Kidney (tissue), 22 donors: ENCODE results near the gene LACRT. TPM values are rescaled to one million over a fixed set of nuclear protein-coding genes. Genes with fewer than 3 reads are reported as not detected.

Experiments
- DNase-seq, 5 donors: peaks; one replicate each; pipeline ENCODE4 v3.0.0-alpha.2; 2013 to 2020
- FAIRE-seq: peaks from 2 replicates; lab custom pipeline; 2012; peaks lifted over from hg19 to GRCh38; lab: Jason Lieb, UNC
- H3K27ac ChIP-seq, 2 donors: one replicate each; pipeline ENCODE4 v1.7.0; 2013; ENCODE audit warnings: low read depth in 2 of 2, low read length in 2 of 2, inconsistent platforms in 1 of 2
- H3K27me3 ChIP-seq: one replicate; pipeline ENCODE4 v1.7.1; 2013; ENCODE audit warnings: low read length, inconsistent platforms; ENCODE audit not compliant: control insufficient read depth, insufficient read depth
- H3K36me3 ChIP-seq, 3 donors: one replicate each; pipeline versions ENCODE4 v1.7.0 to v1.7.1; 2013; ENCODE audit warnings: low read length in 3 of 3, control low read depth in 1 of 3, inconsistent platforms in 1 of 3; ENCODE audit not compliant: insufficient read depth in 3 of 3, control insufficient read depth in 2 of 3
- H3K4me1 ChIP-seq, 3 donors: one replicate each; pipeline versions ENCODE4 v1.7.0 to v1.7.1; 2013; ENCODE audit warnings: low read length in 3 of 3, inconsistent platforms in 1 of 3, low read depth in 1 of 3; ENCODE audit not compliant: control insufficient read depth in 2 of 3, insufficient read depth in 2 of 3
- H3K4me3 ChIP-seq, 3 donors: one replicate each; pipeline versions ENCODE4 v1.7.0 to v1.8.1; 2013; ENCODE audit warnings: low read length in 3 of 3, control low read depth in 1 of 3, inconsistent platforms in 1 of 3
- H3K9ac ChIP-seq, 3 donors: one replicate each; pipeline versions ENCODE4 v1.7.0 to v1.7.1; 2013; ENCODE audit warnings: low read length in 3 of 3, control low read depth in 1 of 3, inconsistent platforms in 1 of 3
- H3K9me3 ChIP-seq, 3 donors: one replicate each; pipeline versions ENCODE4 v1.7.0 to v1.7.1; 2013; ENCODE audit warnings: low read length in 3 of 3, control low read depth in 1 of 3, inconsistent platforms in 1 of 3; ENCODE audit not compliant: control insufficient read depth in 2 of 3, insufficient read depth in 1 of 3
- intact Hi-C: fragments of 100-400 bp; cut with DNase I; formaldehyde crosslinking; loops from one replicate; pipeline ENCODE4 v1.11.1; 2022
- long read RNA-seq, 10 donors: library from polyadenylated mRNA in 1 of 10; unstranded in 1 of 10; transcript quantifications; one replicate each; pipeline ENCODE4 v2.0.0 and lab custom pipeline, GENCODE V29; 2021 to 2026
- polyA plus RNA-seq: library from polyadenylated mRNA; stranded (reverse); fragments of 350-450 nt; fragmentation: Illumina TruSeq; extraction: RNeasy Lipid Tissue Mini Kit (QIAGEN cat#74804); gene quantifications from one replicate; pipeline ENCODE4 v1.2.3, GENCODE V29; 2014; ENCODE audit warnings: low read depth, low replicate concordance; ENCODE audit not compliant: insufficient read depth
- total RNA-seq: library from RNA; stranded (reverse); fragmentation: NEBNext Ultra II Directional; extraction: Animal tissue kit (Norgen Biotek cat#: 25700); gene quantifications from one replicate; pipeline ENCODE4 v1.2.1, GENCODE V29; 2021
- TF ChIP-seq, protein P1 (sequence below): IDR thresholded peaks from 3 replicates; pipeline ENCODE4 v1.5.1; 2012; ENCODE audit warnings: mild to moderate bottlenecking, moderate library complexity, borderline replicate concordance; ENCODE audit not compliant: insufficient read depth; ENCODE audit errors: extremely low read depth
- donor health status: control.
- donor health status: control.
- donor health status: control.
- donor health status: control.
- donor health status: control.
- donor health status: DM: yes; HTN: yes; CAD: no.
- donor health status: Normal renal cell carcinoma (clear cell type).

The LACRT gene, protein sequence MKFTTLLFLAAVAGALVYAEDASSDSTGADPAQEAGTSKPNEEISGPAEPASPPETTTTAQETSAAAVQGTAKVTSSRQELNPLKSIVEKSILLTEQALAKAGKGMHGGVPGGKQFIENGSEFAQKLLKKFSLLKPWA
- total RNA-seq (not detected), polyA plus RNA-seq (not detected)
- long read RNA-seq, donor 1, result 0 reads
- long read RNA-seq, donor 2, result 0 reads
- long read RNA-seq, donor 3, result 0 reads
- long read RNA-seq, donor 4, result 0 reads
- long read RNA-seq, donor 5, result 0 reads
- long read RNA-seq, donor 6, result 0 reads
- long read RNA-seq, donor 7, result 0 reads
- long read RNA-seq, donor 8, result 0 reads
- long read RNA-seq, donor 9, result 0 reads
- long read RNA-seq, donor 10, result 0 reads

DNA sequence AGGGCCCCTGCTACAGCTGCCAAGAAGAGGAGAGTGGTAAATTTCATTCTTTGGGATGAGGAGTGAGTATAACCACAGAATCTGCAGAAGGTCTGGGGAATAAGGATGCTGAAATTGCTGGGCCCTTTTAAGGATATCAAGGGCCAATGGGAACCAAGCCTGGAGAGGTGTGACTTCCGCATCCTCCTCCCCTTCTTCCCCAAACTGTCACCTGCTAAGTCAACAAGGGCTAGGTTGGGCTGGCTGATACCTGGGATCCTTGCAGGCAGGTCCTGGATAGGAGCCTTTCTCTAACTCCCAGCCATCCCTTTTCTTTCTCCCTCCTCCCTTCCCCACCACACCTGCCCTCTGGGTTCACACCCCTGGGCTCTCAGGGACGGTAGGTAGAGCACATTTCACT, at the start of gene LACRT:
Gene LACRT, minus strand, starts transcription at position 101 of the 400 bp plus-strand sequence. Its CDS starts 54 bp downstream, at position 47.
- DNase-seq, result no peak
- Histone ChIP-seq H3K9me3 (no peaks in the 10 kb centered on the region), H3K27ac (no peak within 1 kb of the TSS), H3K9ac (no peak within 1 kb of the TSS), H3K27me3 (no peaks in the 10 kb centered on the region), H3K4me3 (no peak within 1 kb of the TSS), H3K4me1 (no peaks in the 10 kb centered on the region), H3K36me3 (no peaks in the 10 kb centered on the region)
- FAIRE-seq, result no peak
- intact Hi-C loops, result no loop called here
- TF ChIP-seq, protein P1, sequence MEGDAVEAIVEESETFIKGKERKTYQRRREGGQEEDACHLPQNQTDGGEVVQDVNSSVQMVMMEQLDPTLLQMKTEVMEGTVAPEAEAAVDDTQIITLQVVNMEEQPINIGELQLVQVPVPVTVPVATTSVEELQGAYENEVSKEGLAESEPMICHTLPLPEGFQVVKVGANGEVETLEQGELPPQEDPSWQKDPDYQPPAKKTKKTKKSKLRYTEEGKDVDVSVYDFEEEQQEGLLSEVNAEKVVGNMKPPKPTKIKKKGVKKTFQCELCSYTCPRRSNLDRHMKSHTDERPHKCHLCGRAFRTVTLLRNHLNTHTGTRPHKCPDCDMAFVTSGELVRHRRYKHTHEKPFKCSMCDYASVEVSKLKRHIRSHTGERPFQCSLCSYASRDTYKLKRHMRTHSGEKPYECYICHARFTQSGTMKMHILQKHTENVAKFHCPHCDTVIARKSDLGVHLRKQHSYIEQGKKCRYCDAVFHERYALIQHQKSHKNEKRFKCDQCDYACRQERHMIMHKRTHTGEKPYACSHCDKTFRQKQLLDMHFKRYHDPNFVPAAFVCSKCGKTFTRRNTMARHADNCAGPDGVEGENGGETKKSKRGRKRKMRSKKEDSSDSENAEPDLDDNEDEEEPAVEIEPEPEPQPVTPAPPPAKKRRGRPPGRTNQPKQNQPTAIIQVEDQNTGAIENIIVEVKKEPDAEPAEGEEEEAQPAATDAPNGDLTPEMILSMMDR, result no peak

DNA sequence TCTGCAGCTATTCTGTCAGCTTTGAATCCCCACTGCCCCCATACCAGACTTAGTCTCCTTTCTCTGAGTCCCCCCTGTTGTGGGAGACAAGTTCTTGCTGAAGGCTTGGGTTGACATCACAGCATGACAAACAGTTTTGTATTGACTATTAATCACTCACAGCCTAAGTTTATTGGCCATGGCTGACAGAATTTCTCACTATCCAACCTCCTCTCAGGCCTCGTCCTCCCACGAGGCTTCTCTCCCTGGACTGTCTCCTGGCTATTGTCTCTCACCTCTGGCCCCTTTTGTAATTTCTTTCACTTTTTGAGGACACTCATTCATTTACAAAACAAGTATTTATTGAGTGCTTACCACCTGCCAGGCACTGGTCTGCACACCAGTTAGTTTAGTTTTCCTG, 48.7 kb upstream of the LACRT start:
- intact Hi-C loops, result no loop called here
- no peak overlapping the region for H3K9ac ChIP-seq
- peaks cover 0 to 2% (median 0%) of the 10 kb centered on the region in 3 donors for H3K4me1 ChIP-seq
- no peak overlapping the region for H3K27ac ChIP-seq
- FAIRE-seq (no peak), DNase-seq (peak in 3 of 5 donors; percentile 31 to 78 (median 64))
- TF ChIP-seq, protein P1, result no peak
- no peaks in the 10 kb centered on the region for H3K27me3 ChIP-seq
- H3K4me3 ChIP-seq, result no peak overlapping the region
- H3K36me3 ChIP-seq, result no peaks in the 10 kb centered on the region
- no peaks in the 10 kb centered on the region for H3K9me3 ChIP-seq

DNA sequence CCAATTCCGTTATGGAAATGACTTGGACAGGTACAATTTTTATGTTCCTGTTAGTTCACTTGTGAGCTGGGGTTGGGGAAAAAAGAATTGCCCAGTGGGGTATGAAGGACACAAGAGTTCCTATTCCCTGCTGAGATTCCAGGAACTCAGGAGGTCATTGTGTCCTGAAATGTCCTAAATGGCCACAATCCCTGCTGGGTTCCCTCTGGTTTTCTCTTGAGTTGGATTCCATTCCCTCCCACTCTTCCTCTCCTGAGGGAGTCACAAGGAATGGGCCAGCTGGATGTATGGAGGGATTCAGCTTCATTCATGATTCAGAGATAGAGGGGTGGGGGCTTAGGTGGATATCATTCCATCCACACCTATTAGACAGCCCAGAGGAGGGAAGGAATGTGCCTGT, 48.0 kb upstream of the LACRT start:
- FAIRE-seq, result no peak
- TF ChIP-seq, protein P1, result no peak
- no peak for DNase-seq
- Histone ChIP-seq H3K4me3 (no peak overlapping the region), H3K4me1 (peaks cover 0 to 2% (median 0%) of the 10 kb centered on the region in 3 donors), H3K36me3 (no peaks in the 10 kb centered on the region), H3K9me3 (no peaks in the 10 kb centered on the region), H3K9ac (no peak overlapping the region), H3K27me3 (no peaks in the 10 kb centered on the region), H3K27ac (no peak overlapping the region)
- intact Hi-C loops, result no loop called here
